Memory B cell (primary cell): ENCODE data around the gene REC114.
"Not testable (repeated sequence)": the region's sequence is repeated elsewhere in the genome, so short reads cannot be mapped to it uniquely, and the experiment has no call there.

Source experiments
- ATAC-seq: fragments of 150-1000 bp; cut with Tn5 transposase; 2 replicates; pipeline ENCODE4 v1.10.0; 2021; ENCODE audit warnings: low read depth, mild to moderate bottlenecking, moderate library complexity
- DNase-seq, 2 donors: peaks; one replicate each; pipeline ENCODE4 v3.0.0; 2022; ENCODE audit warnings: low spot score in 2 of 2
- H3K27ac Mint-ChIP-seq: one replicate; pipeline ENCODE4 v1.8.0; 2022; ENCODE audit warnings: mild to moderate bottlenecking, moderate library complexity, mixed read lengths
- H3K27me3 Mint-ChIP-seq: one replicate; pipeline ENCODE4 v1.8.0; 2022; ENCODE audit warnings: mixed read lengths
- H3K36me3 Mint-ChIP-seq: one replicate; pipeline ENCODE4 v1.8.0; 2022; ENCODE audit warnings: mild to moderate bottlenecking, mixed read lengths
- H3K4me1 Mint-ChIP-seq: one replicate; pipeline ENCODE4 v1.8.0; 2022; ENCODE audit warnings: mixed read lengths
- H3K4me3 Mint-ChIP-seq: one replicate; pipeline ENCODE4 v1.8.0; 2022; ENCODE audit warnings: mild to moderate bottlenecking, moderate library complexity, mixed read lengths
- H3K9me3 Mint-ChIP-seq: one replicate; pipeline ENCODE4 v1.8.0; 2022; ENCODE audit warnings: mixed read lengths

The REC114 gene

DNA sequence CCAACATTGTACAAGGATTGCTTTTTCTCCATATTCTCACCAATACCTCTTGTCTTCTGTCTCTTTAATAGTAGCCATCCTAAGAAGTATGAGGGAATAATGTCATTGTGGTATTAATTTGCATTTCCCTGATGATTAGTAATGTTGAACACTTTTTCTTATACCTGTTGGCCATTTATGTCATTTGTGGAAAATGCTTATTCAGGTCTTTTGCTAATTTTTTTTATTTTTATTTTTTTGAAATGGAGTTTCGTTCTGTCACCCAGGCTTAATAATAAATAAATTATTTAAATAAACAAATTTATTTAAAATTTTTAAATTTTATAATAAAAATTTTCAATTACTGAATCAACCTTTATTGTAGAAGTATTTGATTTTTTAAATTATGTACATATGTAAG lies 37.1 kb downstream of the REC114 start:
- Mint-ChIP-seq H3K27me3 (no peaks in the 10 kb centered on the region), H3K4me1 (peaks cover 5% of the 10 kb centered on the region)
- no peak for DNase-seq

DNA sequence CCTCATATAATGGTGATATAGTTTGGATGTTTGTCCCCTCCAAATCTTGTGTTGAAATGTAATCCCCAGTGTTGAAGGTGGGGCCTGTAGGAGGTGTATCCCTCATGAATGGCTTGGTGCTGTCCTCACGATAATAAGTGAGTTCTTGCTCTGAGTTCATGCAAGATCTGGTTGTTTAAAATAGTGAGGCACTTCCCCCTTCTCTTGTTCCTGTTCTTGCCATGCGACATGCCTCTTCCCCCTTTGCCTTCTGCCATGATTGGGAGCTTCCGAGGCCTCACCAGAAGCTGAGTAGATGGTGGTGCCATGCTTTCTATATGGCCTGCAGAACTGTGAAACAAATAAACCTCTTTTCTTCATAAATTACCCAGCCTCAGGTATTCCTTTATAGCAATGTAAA lies 39.2 kb downstream of the REC114 start:
- ATAC-seq (no peak), DNase-seq (no peak)
- Mint-ChIP-seq H3K27ac (no peak overlapping the region), H3K9me3 (peaks cover 1% of the 10 kb centered on the region), H3K36me3 (peaks cover 1% of the 10 kb centered on the region), H3K27me3 (peaks cover 2% of the 10 kb centered on the region), H3K4me1 (peaks cover 5% of the 10 kb centered on the region), H3K4me3 (peak overlapping the region; percentile 51)

More for the DNA sequence above, 37.1 kb downstream of the REC114 start:
- no peak for ATAC-seq
- H3K9me3 Mint-ChIP-seq, result peaks cover 1% of the 10 kb centered on the region
- no peak overlapping the region for H3K27ac Mint-ChIP-seq
- no peak overlapping the region for H3K4me3 Mint-ChIP-seq
- no peaks in the 10 kb centered on the region for H3K36me3 Mint-ChIP-seq

GRCh38 chr15:73483053-73483452 lies 40.1 kb downstream of the REC114 start:
- peaks cover 1% of the 10 kb centered on the region for H3K9me3 Mint-ChIP-seq
- peaks cover 1% of the 10 kb centered on the region for H3K36me3 Mint-ChIP-seq
- DNase-seq (no peak), ATAC-seq (no peak)
- H3K27ac Mint-ChIP-seq, result no peak overlapping the region
- H3K4me1 Mint-ChIP-seq, result peaks cover 5% of the 10 kb centered on the region
- H3K4me3 Mint-ChIP-seq, result no peak overlapping the region
- H3K27me3 Mint-ChIP-seq, result peaks cover 2% of the 10 kb centered on the region

- ATAC-seq (no peak), DNase-seq (no peak)
- H3K4me1 Mint-ChIP-seq, result peaks cover 5% of the 10 kb centered on the region
- peaks cover 1% of the 10 kb centered on the region for H3K9me3 Mint-ChIP-seq
- H3K27ac Mint-ChIP-seq, result no peak overlapping the region
- H3K4me3 Mint-ChIP-seq, result no peak overlapping the region
- peaks cover 1% of the 10 kb centered on the region for H3K36me3 Mint-ChIP-seq
- H3K27me3 Mint-ChIP-seq, result peaks cover 2% of the 10 kb centered on the region
Observed at GRCh38 chr15:73485372-73485771, 42.4 kb downstream of the REC114 start.

DNA sequence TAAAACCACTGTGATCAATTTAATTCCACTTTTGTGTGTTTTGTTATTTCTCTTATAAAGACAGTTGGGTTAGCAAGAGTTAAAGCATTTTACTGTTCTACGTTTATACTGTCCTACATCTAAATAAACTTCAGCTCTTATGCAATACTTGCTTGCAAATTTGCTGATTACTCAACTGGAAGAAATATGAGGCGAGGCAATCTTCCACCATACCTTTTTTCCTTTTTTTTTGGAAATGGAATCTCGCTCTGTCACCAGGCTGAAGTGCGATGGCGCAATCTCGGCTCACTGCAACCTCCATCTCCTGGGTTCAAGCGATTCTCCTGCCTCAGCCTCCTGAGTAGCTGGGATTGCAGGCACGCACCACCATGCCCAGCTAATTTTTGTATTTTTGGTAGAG lies 42.9 kb downstream of the REC114 start:
- not testable (repeated sequence) for DNase-seq, H3K4me3 Mint-ChIP-seq, H3K36me3 Mint-ChIP-seq, ATAC-seq, H3K27ac Mint-ChIP-seq, H3K4me1 Mint-ChIP-seq, H3K27me3 Mint-ChIP-seq, H3K9me3 Mint-ChIP-seq

DNA sequence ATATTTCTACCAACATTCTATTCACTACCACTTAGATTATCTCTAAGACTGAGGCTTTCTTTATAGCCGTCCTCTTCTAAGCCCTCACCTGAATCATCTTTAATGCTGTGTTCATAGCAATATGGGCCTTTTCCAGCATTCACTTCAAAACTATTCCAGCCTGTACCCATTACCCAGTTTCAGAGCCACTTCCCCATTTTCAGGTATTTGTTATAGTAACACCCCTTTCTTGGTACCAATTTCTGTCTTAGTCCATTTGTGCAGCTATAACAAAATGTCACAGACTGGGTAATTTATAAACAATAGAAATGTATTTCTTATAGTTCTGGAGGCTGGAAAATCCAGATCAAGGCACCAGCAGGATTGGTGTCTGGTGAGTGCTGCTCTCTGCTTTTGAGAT lies 45.7 kb downstream of the REC114 start:
- peaks cover 1% of the 10 kb centered on the region for H3K36me3 Mint-ChIP-seq

GRCh38 chr15:73493922-73494321 lies 51.0 kb downstream of the REC114 start:
- ATAC-seq (no peak), DNase-seq (no peak)
- H3K36me3 Mint-ChIP-seq, result no peaks in the 10 kb centered on the region
- H3K4me3 Mint-ChIP-seq, result no peak overlapping the region
- H3K27me3 Mint-ChIP-seq, result peaks cover 2% of the 10 kb centered on the region
- no peaks in the 10 kb centered on the region for H3K4me1 Mint-ChIP-seq
- no peak overlapping the region for H3K27ac Mint-ChIP-seq
- H3K9me3 Mint-ChIP-seq, result no peaks in the 10 kb centered on the region

More for the DNA sequence above, 45.7 kb downstream of the REC114 start:
- ATAC-seq (no peak), DNase-seq (no peak)
- H3K4me3 Mint-ChIP-seq, result no peak overlapping the region
- H3K27me3 Mint-ChIP-seq, result peaks cover 2% of the 10 kb centered on the region
- H3K27ac Mint-ChIP-seq, result no peak overlapping the region
- no peaks in the 10 kb centered on the region for H3K9me3 Mint-ChIP-seq
- no peaks in the 10 kb centered on the region for H3K4me1 Mint-ChIP-seq

GRCh38 chr15:73495181-73495580 lies 52.2 kb downstream of the REC114 start:
- Mint-ChIP-seq H3K9me3 (no peaks in the 10 kb centered on the region), H3K27me3 (peaks cover 4% of the 10 kb centered on the region), H3K36me3 (no peaks in the 10 kb centered on the region), H3K4me3 (no peak overlapping the region), H3K4me1 (no peaks in the 10 kb centered on the region), H3K27ac (no peak overlapping the region)
- ATAC-seq (no peak), DNase-seq (no peak)

DNA sequence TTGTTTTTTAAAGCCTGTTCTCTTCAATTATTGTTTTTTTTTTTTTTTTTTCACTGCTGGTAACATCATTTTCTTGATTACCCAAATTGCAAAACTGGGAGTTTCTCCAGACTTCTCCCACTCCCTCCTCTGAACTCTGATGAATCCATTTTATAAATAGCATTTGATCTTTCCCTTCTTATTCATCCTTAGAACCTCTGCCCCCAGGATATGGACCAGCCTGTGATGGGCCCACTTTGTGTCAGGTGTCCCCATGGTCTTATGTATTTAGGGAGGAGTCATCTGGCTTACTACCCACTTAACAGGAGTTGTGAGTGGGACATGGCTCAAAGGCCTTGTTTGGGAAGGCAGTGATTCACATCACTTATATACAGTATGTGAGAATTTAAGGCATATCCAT lies 57.7 kb downstream of the REC114 start:
- no peak overlapping the region for H3K27ac Mint-ChIP-seq
- DNase-seq (no peak), ATAC-seq (no peak)
- no peak overlapping the region for H3K4me3 Mint-ChIP-seq
- H3K9me3 Mint-ChIP-seq, result no peaks in the 10 kb centered on the region
- no peaks in the 10 kb centered on the region for H3K36me3 Mint-ChIP-seq
- H3K4me1 Mint-ChIP-seq, result no peaks in the 10 kb centered on the region
- peaks cover 6% of the 10 kb centered on the region for H3K27me3 Mint-ChIP-seq

- no peak overlapping the region for H3K4me3 Mint-ChIP-seq
- ATAC-seq (no peak), DNase-seq (no peak)
- peaks cover 6% of the 10 kb centered on the region for H3K27me3 Mint-ChIP-seq
- no peaks in the 10 kb centered on the region for H3K4me1 Mint-ChIP-seq
- H3K36me3 Mint-ChIP-seq, result no peaks in the 10 kb centered on the region
- H3K27ac Mint-ChIP-seq, result no peak overlapping the region
- H3K9me3 Mint-ChIP-seq, result no peaks in the 10 kb centered on the region
Observed at GRCh38 chr15:73504885-73505284, 61.9 kb downstream of the REC114 start.

GRCh38 chr15:73515527-73515926 lies 72.6 kb downstream of the REC114 start:
- Mint-ChIP-seq H3K27me3 (no peaks in the 10 kb centered on the region), H3K27ac (no peak overlapping the region), H3K36me3 (peaks cover 1% of the 10 kb centered on the region), H3K4me1 (no peaks in the 10 kb centered on the region), H3K9me3 (peaks cover 1% of the 10 kb centered on the region), H3K4me3 (no peak overlapping the region)
- DNase-seq, result no peak
- no peak for ATAC-seq

- DNase-seq (no peak), ATAC-seq (no peak)
- H3K27ac Mint-ChIP-seq, result no peak overlapping the region
- H3K4me3 Mint-ChIP-seq, result no peak overlapping the region
- H3K4me1 Mint-ChIP-seq, result no peaks in the 10 kb centered on the region
- H3K9me3 Mint-ChIP-seq, result peaks cover 1% of the 10 kb centered on the region
- peaks cover 1% of the 10 kb centered on the region for H3K36me3 Mint-ChIP-seq
- peaks cover 2% of the 10 kb centered on the region for H3K27me3 Mint-ChIP-seq
Observed at GRCh38 chr15:73517566-73517965, 74.6 kb downstream of the REC114 start.

- H3K4me1 Mint-ChIP-seq, result no peaks in the 10 kb centered on the region
- no peak for ATAC-seq
- H3K9me3 Mint-ChIP-seq, result peaks cover 3% of the 10 kb centered on the region
- H3K27ac Mint-ChIP-seq, result no peak overlapping the region
- peaks cover 2% of the 10 kb centered on the region for H3K27me3 Mint-ChIP-seq
- no peak for DNase-seq
- H3K4me3 Mint-ChIP-seq, result no peak overlapping the region
- H3K36me3 Mint-ChIP-seq, result peaks cover 1% of the 10 kb centered on the region
Observed at GRCh38 chr15:73518180-73518862, 75.4 kb downstream of the REC114 start.

- Mint-ChIP-seq H3K4me1 (no peaks in the 10 kb centered on the region), H3K4me3 (no peak overlapping the region), H3K36me3 (peaks cover 1% of the 10 kb centered on the region), H3K9me3 (peaks cover 3% of the 10 kb centered on the region), H3K27ac (no peak overlapping the region), H3K27me3 (peaks cover 2% of the 10 kb centered on the region)
- DNase-seq (no peak), ATAC-seq (no peak)
Observed at GRCh38 chr15:73518876-73519733, 76.1 kb downstream of the REC114 start.
